GM12891 (cell line): ENCODE measurements around the gene ADIPOR2.

Source experiments
- PAX5 ChIP-seq: IDR thresholded peaks from 2 replicates; pipeline ENCODE4 v1.6.1; 2011; ENCODE audit warnings: low read length, moderate library complexity, mild to moderate bottlenecking; ENCODE audit not compliant: insufficient read depth, severe bottlenecking
- POLR2A ChIP-seq: IDR thresholded peaks from 2 replicates; pipeline ENCODE4 v1.6.1; 2011; ENCODE audit warnings: low read depth, low read length, control low read depth
- POLR2AphosphoS5 ChIP-seq: IDR thresholded peaks from 2 replicates; pipeline ENCODE4 v1.6.1; 2011; ENCODE audit warnings: low read depth, low read length, control low read depth
- POU2F2 ChIP-seq: IDR thresholded peaks from 2 replicates; pipeline ENCODE4 v1.6.1; 2011; ENCODE audit warnings: low read depth, mild to moderate bottlenecking, control low read depth, low read length, moderate library complexity
- SPI1 ChIP-seq: IDR thresholded peaks from 2 replicates; pipeline ENCODE4 v1.6.1; 2011; ENCODE audit warnings: low read depth, low read length, control low read depth
- TAF1 ChIP-seq: IDR thresholded peaks from 2 replicates; pipeline ENCODE4 v1.6.1; 2011; ENCODE audit warnings: low read depth, low read length, control low read depth

- TF ChIP-seq TAF1 (no peak), POLR2A (no peak), POLR2AphosphoS5 (no peak), SPI1 (no peak), PAX5 (no peak), POU2F2 (no peak)
These were observed 44.1 kb upstream of the ADIPOR2 start for GRCh38 chr12:1646569-1647284.
